IPS-11a (cell line): ENCODE data around the gene COPS3.

Experiments
- H3K4me3 ChIP-seq: one replicate; pipeline ENCODE4 v1.5.1; 2013; ENCODE audit warnings: low read depth, low read length, control low read depth

Gene COPS3

GRCh38 chr17:17221329-17221728 is 59.7 kb downstream of the COPS3 start:
- no peak overlapping the region for H3K4me3 ChIP-seq

DNA sequence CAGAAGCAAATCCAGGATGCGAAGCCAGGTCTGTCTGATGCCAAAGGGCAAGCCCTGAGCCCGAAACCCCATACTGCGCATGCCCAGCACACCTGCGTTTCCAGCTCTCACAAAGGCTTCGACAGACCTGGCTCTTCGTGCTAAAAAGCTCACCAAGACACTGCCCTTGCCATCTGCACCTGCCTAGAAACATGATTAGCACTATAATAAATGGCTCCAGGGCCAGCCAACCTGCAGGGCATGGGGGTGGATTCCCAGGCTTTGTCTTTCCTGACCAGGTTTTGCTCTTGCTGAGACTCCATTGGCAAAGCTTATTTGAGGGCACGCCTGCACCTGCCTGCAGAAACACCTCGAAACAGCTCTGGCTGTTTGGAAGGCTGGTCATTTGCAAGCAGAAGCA is 60.5 kb downstream of the COPS3 start:
- no peak overlapping the region for H3K4me3 ChIP-seq

DNA sequence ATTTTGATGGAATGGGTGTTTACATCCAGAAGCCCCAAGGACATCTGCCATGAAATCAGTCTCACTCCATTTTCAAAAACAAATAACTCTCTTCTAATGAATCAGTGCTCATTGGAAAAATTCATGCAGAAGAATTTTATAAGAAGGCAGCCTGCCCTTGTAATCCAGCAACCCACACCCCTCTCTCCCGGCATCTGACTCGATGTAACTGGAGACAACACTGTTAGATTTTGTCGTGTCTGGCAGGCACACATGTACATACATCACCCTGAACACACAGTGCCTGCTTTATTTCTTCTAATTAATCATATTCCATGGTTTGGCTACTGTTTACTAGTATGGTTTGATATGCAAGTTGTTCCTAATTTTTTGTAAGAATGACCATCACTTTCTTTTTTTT is 63.1 kb downstream of the COPS3 start:
- H3K4me3 ChIP-seq, result no peak overlapping the region

DNA sequence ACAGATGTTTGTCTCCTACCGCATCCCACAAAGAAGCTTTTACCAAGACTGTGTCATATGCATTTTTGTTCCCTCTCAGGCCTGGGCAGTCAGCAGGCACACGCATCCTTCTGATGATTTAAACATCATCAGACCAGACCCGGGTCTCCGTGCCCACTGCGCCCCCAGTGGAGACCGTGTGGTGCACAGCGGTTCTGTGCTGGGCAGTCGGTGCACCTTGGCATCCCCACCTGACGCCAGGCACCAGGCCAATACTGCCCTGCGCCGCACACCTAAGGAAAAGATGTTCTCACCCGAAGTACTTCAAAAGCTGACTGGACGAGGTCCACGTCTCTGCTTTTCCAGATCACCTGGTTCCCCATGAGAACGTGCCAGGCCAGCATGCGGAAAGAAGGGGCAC is 64.3 kb downstream of the COPS3 start:
- H3K4me3 ChIP-seq, result no peak overlapping the region

DNA sequence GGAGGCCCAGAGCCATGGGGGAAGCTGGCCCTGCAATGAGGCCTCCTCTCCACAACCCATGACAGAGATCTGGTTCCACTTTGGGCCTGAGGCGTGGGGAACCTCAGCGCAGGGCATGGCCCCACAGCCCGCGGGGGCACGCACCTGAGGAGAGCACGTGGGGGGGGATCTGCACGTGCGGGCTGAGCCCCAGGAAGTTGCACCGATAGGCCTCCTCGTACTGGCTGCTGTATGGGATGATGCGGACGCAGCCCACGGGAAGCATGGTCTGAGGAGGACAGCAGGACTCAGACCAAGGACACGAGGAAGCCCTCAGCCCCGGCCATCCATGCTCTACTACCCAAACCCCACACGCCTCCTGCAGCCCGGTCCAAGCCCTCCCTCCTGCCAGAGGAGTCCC is 64.8 kb downstream of the COPS3 start:
- H3K4me3 ChIP-seq, result no peak overlapping the region

DNA sequence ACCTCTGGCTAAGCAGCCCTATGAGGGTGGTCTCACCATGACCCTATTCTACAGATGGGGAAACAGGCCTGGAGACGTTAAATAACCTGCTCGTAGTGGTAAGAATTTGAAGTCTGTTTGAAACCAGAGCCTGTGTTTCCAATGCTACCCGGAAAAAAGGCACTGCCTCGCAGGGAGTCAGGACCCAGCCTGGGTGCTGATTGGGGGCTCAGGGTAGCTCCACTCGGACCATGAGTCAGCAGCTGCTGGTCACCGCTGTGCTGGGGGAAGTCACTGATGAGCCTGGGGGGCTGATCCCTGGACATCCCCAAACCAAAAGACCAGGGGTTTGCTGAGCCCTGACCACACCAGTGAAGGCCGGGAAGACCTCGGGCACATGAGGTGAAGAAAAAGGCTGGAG is 65.5 kb downstream of the COPS3 start:
- H3K4me3 ChIP-seq, result no peak overlapping the region

GRCh38 chr17:17214646-17215436 is 66.2 kb downstream of the COPS3 start:
- no peak overlapping the region for H3K4me3 ChIP-seq

DNA sequence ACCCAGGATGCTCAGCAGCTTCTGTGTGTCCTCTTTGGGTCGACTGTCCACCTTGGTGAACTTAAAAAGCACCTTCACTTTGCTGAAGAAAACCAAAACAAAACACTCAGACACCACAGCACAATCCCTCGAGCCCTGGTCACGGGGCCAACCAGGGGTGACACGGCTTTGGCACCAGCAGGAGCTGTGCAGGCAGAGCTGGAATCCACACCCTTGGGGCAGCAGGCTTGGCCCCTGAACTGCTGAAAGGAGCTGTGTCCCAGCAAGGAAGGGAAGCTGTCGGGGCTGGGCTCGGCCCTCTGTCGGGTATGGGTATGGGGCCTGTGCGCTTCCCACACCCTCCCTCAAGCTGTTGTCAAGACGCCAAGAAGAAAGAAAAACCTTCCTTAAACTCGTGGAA is 67.3 kb downstream of the COPS3 start:
- H3K4me3 ChIP-seq, result no peak overlapping the region

GRCh38 chr17:17207998-17208397 is 73.0 kb downstream of the COPS3 start:
- H3K4me3 ChIP-seq, result no peak overlapping the region

DNA sequence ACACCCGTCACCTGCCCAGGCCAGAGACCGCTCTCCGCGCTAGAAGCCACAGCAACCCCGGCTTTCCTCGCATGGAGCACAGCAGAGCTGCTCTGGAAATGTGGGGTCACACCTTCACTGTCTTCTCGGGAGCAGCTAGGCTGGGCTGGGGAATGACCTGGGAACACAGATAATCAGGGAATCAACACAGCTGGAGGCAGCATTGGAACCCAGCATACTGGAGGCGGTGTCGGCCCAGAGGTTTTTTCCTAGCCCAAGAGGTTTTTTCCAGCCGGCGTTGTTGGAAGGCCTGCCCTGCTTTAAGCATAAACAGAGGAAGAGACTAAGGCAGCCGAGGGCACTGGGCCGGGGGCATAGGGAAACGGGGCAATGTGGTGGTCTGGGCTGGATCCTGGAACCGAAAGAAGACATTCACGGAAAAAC is 74.1 kb downstream of the COPS3 start:
- H3K4me3 ChIP-seq, result no peak overlapping the region

- H3K4me3 ChIP-seq, result no peak within 1 kb of the TSS
These were observed 74.7 kb downstream of the COPS3 start, which contains the start of gene PLD6 for GRCh38 chr17:17206124-17206912. TSS of gene PLD6 (minus strand) at chr17:17206333. CDS start at chr17:17206286, 47 bp downstream.

DNA sequence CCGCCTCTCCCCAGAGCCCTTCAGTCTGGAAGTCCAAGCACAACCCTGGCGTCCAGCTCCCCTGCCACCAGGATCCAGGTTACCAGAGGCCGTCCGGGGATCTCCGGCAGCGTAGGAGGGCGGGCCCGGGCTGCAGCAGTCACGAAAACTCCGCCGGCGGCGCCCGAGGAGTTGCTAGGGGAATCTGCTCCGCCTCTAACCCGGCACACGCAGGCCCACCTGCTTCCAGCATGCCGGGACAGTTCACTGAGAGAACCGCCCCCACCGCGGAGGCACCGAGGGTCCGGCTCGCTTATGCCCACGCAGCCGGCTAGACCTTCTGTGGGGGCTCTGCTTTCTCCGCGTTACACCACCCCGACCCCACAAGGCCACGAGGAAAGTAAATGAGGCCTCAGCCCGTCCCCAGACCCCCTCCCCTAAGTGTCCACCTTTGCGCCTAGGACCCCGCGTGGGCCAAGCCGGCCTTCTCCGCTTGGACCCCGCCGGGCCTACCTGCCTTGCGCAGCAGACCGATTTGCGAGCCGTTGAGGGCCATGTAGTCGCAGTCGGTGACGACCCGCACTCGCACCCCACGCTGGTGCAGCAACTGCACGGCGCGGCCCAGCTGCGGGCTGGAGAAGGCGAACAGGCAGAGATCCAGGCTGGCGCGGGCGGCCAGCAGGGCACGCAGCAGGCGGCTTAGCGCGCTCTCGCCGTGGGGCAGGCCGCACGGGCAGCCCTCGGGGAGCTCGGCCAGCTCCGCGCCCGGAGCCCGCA is 75.5 kb downstream of the COPS3 start:
- no peak overlapping the region for H3K4me3 ChIP-seq

- H3K4me3 ChIP-seq, result no peak overlapping the region
These were observed 76.3 kb downstream of the COPS3 start for GRCh38 chr17:17204635-17205231.

DNA sequence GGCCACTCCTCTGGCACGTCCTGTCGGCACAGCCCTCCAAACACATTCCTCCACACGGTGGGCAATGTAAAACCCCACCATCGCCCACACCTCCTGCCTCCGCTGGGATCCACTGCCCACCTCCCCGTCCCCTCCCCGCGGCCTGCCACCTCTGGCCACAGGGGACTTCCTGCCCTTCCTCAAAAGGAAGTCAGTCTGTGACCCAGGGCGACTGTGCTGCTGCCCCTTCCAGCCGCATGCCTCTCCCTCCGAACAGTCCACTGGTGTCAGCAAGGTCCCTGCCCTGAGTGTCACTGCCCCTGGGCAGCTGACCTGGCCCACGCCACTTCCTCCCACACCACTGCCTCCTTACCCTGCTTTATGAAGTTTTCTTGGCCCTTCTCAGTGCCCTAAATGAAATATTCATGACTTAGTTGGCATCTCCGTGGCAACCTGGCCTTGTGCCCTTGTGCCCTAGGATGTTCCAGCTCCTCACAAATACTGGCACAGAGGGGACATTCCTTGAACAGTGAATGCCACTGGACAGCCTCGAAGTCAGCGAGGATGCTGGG is 76.9 kb downstream of the COPS3 start:
- H3K4me3 ChIP-seq, result no peak overlapping the region

GRCh38 chr17:17203173-17203730 is 77.8 kb downstream of the COPS3 start:
- H3K4me3 ChIP-seq, result no peak overlapping the region

GRCh38 chr17:17201907-17202306 is 79.1 kb downstream of the COPS3 start:
- no peak overlapping the region for H3K4me3 ChIP-seq

DNA sequence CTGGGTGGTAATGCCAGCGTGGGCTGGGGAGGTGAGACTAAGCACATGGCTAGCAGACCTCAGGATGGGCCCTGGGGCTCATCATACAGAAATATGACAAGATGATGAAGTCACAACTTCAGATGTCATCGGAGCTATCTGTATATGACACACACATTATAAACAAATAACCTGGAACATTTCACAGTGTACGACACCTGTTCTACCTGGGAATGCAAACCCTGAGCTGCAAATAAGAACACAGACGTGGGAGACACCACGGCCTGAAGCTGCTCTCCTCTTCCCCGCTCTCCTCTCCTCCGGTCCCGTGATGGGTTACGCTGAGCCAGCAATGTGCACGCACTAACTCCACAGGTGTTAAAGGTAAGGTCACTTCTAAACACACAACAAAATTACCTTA is 79.8 kb downstream of the COPS3 start:
- H3K4me3 ChIP-seq, result no peak overlapping the region

GRCh38 chr17:17200831-17201230 is 80.2 kb downstream of the COPS3 start:
- no peak overlapping the region for H3K4me3 ChIP-seq

- no peak overlapping the region for H3K4me3 ChIP-seq
These were observed 80.7 kb downstream of the COPS3 start for GRCh38 chr17:17200311-17200710.

DNA sequence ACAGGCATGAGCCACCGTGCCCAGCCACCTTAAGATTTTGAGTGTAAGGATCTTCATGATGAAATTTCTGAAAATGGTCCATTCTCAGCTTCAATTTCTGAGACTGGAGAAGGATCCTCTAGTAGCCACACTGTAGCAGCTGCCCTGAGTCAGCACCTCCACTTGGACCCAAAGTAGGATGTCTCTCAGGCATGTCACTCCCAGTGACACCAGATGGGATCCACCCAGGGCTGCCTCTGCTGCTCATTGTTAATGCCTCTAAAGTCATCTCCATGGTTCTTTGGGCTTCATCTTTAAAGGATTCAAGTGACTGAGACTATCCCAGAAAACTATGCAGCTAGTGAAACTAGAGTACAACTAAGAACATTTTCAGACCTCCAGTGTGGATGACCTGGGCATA is 82.8 kb downstream of the COPS3 start:
- no peak overlapping the region for H3K4me3 ChIP-seq
